Activated CD4-positive, alpha-beta T cell treated with anti-CD3 and anti-CD28 coated beads, Interleukin-2, Interleukin-4, amounts not matched to agents 100 ng/mL and 50 ng/mL, durations not matched to agents 16 hours and 8 hours (primary cell): ENCODE results near the gene GABRG2.

Experiments
- DNase-seq: peaks from one replicate; pipeline ENCODE4 v3.0.0-alpha.2; 2020; ENCODE audit warnings: low spot score

Gene GABRG2

DNA sequence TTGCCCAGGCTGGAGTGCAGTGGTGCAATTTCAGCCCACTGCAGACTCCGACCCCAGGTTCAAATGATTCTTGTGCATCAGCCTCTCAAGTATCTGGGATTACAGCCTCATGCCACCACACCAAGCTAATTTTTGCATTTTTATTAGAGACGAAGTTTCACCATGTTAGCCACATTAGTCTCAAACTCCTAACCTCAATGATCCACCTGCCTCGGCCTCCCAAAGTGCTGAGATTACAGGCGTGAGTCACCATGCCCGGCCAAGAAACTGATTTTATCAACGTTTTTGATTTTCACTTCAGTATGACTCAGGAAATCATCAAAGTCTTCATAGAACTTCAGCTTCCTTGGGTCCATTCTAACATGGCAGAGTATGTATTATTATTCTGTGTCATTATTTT, 125.4 kb downstream of the GABRG2 start:
- DNase-seq = no peak

GRCh38 chr5:162196351-162196750, 128.8 kb downstream of the GABRG2 start:
- no peak for DNase-seq

GRCh38 chr5:162202285-162202880, 134.8 kb downstream of the GABRG2 start:
- no peak for DNase-seq
